Stimulated activated naive CD4-positive, alpha-beta T cell (primary cell): ENCODE measurements around the gene SERINC2.

ENCODE experiments used
- DNase-seq, 6 experiments: peaks; one replicate each; lab custom pipeline; 2025; lab: John Stamatoyannopoulos, UW

The SERINC2 gene

GRCh38 chr1:31434101-31434871 lies 21.3 kb downstream of the SERINC2 start:
- no peak for DNase-seq

- no peak for DNase-seq
Observed at GRCh38 chr1:31434979-31435378, 22.0 kb downstream of the SERINC2 start.

- DNase-seq, result no peak
Observed at GRCh38 chr1:31435471-31436409, 22.7 kb downstream of the SERINC2 start.

GRCh38 chr1:31436596-31437432 lies 23.8 kb downstream of the SERINC2 start:
- no peak for DNase-seq

- DNase-seq, result no peak
Observed at GRCh38 chr1:31437433-31438037, 24.5 kb downstream of the SERINC2 start.

GRCh38 chr1:31439276-31439675 lies 26.3 kb downstream of the SERINC2 start:
- DNase-seq, result no peak

- DNase-seq, result no peak
Observed at GRCh38 chr1:31441073-31441472, 28.1 kb downstream of the SERINC2 start.

- DNase-seq, result no peak
Observed at GRCh38 chr1:31441558-31441957, 28.5 kb downstream of the SERINC2 start.

- DNase-seq, result no peak
Observed at GRCh38 chr1:31441970-31442647, 29.1 kb downstream of the SERINC2 start.

- DNase-seq, result no peak
Observed at GRCh38 chr1:31442648-31442994, 29.6 kb downstream of the SERINC2 start.

GRCh38 chr1:31443673-31444072 lies 30.7 kb downstream of the SERINC2 start:
- no peak for DNase-seq

GRCh38 chr1:31444725-31445448 lies 31.9 kb downstream of the SERINC2 start:
- DNase-seq, result no peak

- DNase-seq, result no peak
Observed at GRCh38 chr1:31445951-31446350, 32.9 kb downstream of the SERINC2 start.

GRCh38 chr1:31447210-31447609 lies 34.2 kb downstream of the SERINC2 start:
- no peak for DNase-seq

GRCh38 chr1:31453384-31454079 lies 40.5 kb downstream of the SERINC2 start:
- DNase-seq, result no peak

GRCh38 chr1:31458287-31458896 lies 45.4 kb downstream of the SERINC2 start:
- DNase-seq, result no peak

- DNase-seq, result no peak
Observed at GRCh38 chr1:31460027-31460426, 47.0 kb downstream of the SERINC2 start.

GRCh38 chr1:31467005-31467674 lies 54.1 kb downstream of the SERINC2 start:
- no peak for DNase-seq

GRCh38 chr1:31470794-31471315 lies 57.8 kb downstream of the SERINC2 start:
- DNase-seq, result no peak
